ENCODE data around the gene LDLRAD4.

Gene LDLRAD4

GRCh38 chr18:13429016-13429415, 210.5 kb downstream of the LDLRAD4 start:
- no peak for TF ChIP-seq CTCF (IDR thresholded peaks at IDR 0.05; ENCODE audit: insufficient read depth, low read length, poor library complexity, severe bottlenecking)
- TF ChIP-seq EZH2phosphoT487 (conservative IDR thresholded peaks at IDR 0.05; ENCODE audit: low read length), result no peak
- Histone ChIP-seq H3F3A (ENCODE audit: insufficient read depth) (no peaks in the 10 kb centered on the region), H3K36me3 (ENCODE audit: low read length) (no peaks in the 10 kb centered on the region), H3K27ac (ENCODE audit: low read depth, low read length) (no peak overlapping the region), H3K4me3 (ENCODE audit: insufficient read depth, low read length, poor library complexity, severe bottlenecking) (no peak overlapping the region), H3K9ac (ENCODE audit: low read length) (no peak overlapping the region), H3K9me2 (replicated peaks; ENCODE audit: insufficient read depth, low read length) (no peaks in the 10 kb centered on the region), H3K4me2 (ENCODE audit: low read depth, low read length, poor library complexity, severe bottlenecking) (no peak overlapping the region), H2AFZ (ENCODE audit: low read depth, low read length, severe bottlenecking) (no peak overlapping the region), H3K79me2 (ENCODE audit: insufficient read depth, low read length) (no peaks in the 10 kb centered on the region), H4K20me1 (ENCODE audit: low read depth, low read length) (no peaks in the 10 kb centered on the region), H3K27me3 (ENCODE audit: low read length) (no peaks in the 10 kb centered on the region; the same call in 1 of the 2 replicates), H3K9me3 (ENCODE audit: insufficient read depth, low read length) (no peaks in the 10 kb centered on the region)

- Histone ChIP-seq H3K9me3 (ENCODE audit: insufficient read depth, low read length) (no peaks in the 10 kb centered on the region), H3K4me3 (ENCODE audit: insufficient read depth, low read length, poor library complexity, severe bottlenecking) (no peak overlapping the region), H3K9me2 (replicated peaks; ENCODE audit: insufficient read depth, low read length) (no peaks in the 10 kb centered on the region), H3K27me3 (ENCODE audit: low read length) (no peaks in the 10 kb centered on the region; the same call in 1 of the 2 replicates), H4K20me1 (ENCODE audit: low read depth, low read length) (no peaks in the 10 kb centered on the region), H3K9ac (ENCODE audit: low read length) (no peak overlapping the region), H3K36me3 (ENCODE audit: low read length) (no peaks in the 10 kb centered on the region), H3F3A (ENCODE audit: insufficient read depth) (no peaks in the 10 kb centered on the region), H3K79me2 (ENCODE audit: insufficient read depth, low read length) (no peaks in the 10 kb centered on the region), H3K27ac (ENCODE audit: low read depth, low read length) (no peak overlapping the region), H3K4me2 (ENCODE audit: low read depth, low read length, poor library complexity, severe bottlenecking) (no peak overlapping the region), H2AFZ (ENCODE audit: low read depth, low read length, severe bottlenecking) (no peak overlapping the region)
- no peak for TF ChIP-seq EZH2phosphoT487 (conservative IDR thresholded peaks at IDR 0.05; ENCODE audit: low read length)
- no peak for TF ChIP-seq CTCF (IDR thresholded peaks at IDR 0.05; ENCODE audit: insufficient read depth, low read length, poor library complexity, severe bottlenecking)
Measured at GRCh38 chr18:13429884-13430510, 211.4 kb downstream of the LDLRAD4 start.

- H2AFZ ChIP-seq (ENCODE audit: low read depth, low read length, severe bottlenecking), result no peak overlapping the region
- H3K79me2 ChIP-seq (ENCODE audit: insufficient read depth, low read length), result no peaks in the 10 kb centered on the region
- H3K9ac ChIP-seq (ENCODE audit: low read length), result no peak overlapping the region
- no peaks in the 10 kb centered on the region; the same call in 1 of the 2 replicates for H3K27me3 ChIP-seq (ENCODE audit: low read length)
- TF ChIP-seq CTCF (IDR thresholded peaks at IDR 0.05; ENCODE audit: insufficient read depth, low read length, poor library complexity, severe bottlenecking), result no peak
- TF ChIP-seq EZH2phosphoT487 (conservative IDR thresholded peaks at IDR 0.05; ENCODE audit: low read length), result no peak
- no peak overlapping the region for H3K4me2 ChIP-seq (ENCODE audit: low read depth, low read length, poor library complexity, severe bottlenecking)
- H3K36me3 ChIP-seq (ENCODE audit: low read length), result no peaks in the 10 kb centered on the region
- H3K27ac ChIP-seq (ENCODE audit: low read depth, low read length), result no peak overlapping the region
- no peaks in the 10 kb centered on the region for H3K9me3 ChIP-seq (ENCODE audit: insufficient read depth, low read length)
- no peaks in the 10 kb centered on the region for H3K9me2 ChIP-seq (replicated peaks; ENCODE audit: insufficient read depth, low read length)
- H3F3A ChIP-seq (ENCODE audit: insufficient read depth), result no peaks in the 10 kb centered on the region
- H3K4me3 ChIP-seq (ENCODE audit: insufficient read depth, low read length, poor library complexity, severe bottlenecking), result no peak overlapping the region
- H4K20me1 ChIP-seq (ENCODE audit: low read depth, low read length), result no peaks in the 10 kb centered on the region
Measured at GRCh38 chr18:13430663-13431062, 212.1 kb downstream of the LDLRAD4 start.

Data from SU-DHL-6 (cell line).